Measurements from ENCODE around the gene MOB1A. TPM values are rescaled to one million over a fixed set of nuclear protein-coding genes. Genes with fewer than 3 reads are reported as not detected.

Gene MOB1A
- total RNA-seq, 4 donors from 2014 or later: 46.7 to 102 (median 77.6) TPM

DNA sequence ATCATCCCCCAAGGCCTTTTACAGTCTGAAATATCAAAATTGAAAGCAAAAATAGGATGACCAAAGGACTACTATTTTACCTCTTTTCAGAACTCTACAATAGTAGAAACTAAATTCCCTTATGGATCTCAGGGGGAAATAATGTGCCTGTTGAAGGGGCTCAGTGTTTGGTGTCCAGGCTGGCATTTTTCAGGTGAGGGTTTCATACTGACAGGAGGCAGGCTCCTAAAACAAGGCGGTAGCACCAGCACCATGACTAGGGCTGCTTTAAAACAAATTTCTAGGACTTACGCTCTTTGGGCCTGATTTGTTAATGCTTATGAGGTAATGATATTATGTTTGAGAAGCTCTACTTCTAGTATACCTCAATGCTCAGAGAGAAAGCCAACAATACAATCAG, 25.7 kb downstream of the MOB1A start:
- Histone ChIP-seq H3K27me3 (no peaks in the 10 kb centered on the region), H3K9me3 (no peaks in the 10 kb centered on the region), H3K36me3 (peaks cover 0 to 68% (median 0%) of the 10 kb centered on the region in 3 donors), H3K27ac (no peak overlapping the region), H3K4me3 (no peak overlapping the region), H3K4me1 (peaks cover 0 to 8% (median 0%) of the 10 kb centered on the region in 4 donors)
- TF ChIP-seq POLR2A (IDR thresholded peaks at IDR 0.05): no peak
- TF ChIP-seq, protein P1, sequence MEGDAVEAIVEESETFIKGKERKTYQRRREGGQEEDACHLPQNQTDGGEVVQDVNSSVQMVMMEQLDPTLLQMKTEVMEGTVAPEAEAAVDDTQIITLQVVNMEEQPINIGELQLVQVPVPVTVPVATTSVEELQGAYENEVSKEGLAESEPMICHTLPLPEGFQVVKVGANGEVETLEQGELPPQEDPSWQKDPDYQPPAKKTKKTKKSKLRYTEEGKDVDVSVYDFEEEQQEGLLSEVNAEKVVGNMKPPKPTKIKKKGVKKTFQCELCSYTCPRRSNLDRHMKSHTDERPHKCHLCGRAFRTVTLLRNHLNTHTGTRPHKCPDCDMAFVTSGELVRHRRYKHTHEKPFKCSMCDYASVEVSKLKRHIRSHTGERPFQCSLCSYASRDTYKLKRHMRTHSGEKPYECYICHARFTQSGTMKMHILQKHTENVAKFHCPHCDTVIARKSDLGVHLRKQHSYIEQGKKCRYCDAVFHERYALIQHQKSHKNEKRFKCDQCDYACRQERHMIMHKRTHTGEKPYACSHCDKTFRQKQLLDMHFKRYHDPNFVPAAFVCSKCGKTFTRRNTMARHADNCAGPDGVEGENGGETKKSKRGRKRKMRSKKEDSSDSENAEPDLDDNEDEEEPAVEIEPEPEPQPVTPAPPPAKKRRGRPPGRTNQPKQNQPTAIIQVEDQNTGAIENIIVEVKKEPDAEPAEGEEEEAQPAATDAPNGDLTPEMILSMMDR (IDR thresholded peaks at IDR 0.05): no peak
- no peak for DNase-seq

DNA sequence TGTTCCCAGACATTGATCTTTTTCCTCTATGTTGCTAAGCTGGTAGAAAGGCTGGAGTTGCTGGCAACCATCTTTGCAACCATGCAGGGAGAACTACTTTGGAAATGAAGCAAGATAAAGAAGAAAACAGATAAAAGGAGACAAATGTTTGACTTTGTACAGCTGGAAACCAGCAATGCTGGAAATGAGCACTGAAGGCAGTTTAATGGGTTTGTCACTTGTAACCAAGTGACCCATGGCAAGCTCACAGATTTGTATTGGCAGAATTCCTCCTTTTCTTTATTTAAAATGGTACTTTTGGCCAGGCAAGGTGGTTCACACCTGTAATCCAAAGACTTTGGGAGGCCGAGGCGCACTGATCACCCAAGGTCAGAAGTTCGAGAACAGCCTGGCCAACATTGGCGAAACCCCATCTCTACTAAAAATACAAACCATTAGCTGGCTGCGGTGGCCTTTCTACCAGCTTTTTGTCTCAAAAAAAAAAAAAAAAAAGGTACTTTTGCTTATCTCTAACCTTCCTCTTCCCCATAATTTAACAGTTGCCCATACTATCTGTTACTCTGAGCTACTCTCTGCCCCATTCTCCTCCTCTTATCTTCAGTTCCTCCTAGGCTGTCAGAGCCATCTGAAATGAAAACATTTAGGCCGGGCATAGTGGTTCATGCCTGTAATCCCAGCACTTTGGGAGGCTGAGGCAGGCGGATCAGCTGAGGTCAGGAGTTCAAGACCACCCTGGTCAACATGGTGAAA, 28.9 kb downstream of the MOB1A start:
- H3K4me3 ChIP-seq: no peak overlapping the region
- H3K27me3 ChIP-seq: no peaks in the 10 kb centered on the region
- peaks cover 0 to 36% (median 0%) of the 10 kb centered on the region in 3 donors for H3K36me3 ChIP-seq
- peaks cover 0 to 19% (median 7%) of the 10 kb centered on the region in 4 donors for H3K4me1 ChIP-seq
- H3K9me3 ChIP-seq: no peaks in the 10 kb centered on the region
- no peak overlapping the region for H3K27ac ChIP-seq
- no peak for TF ChIP-seq POLR2A (IDR thresholded peaks at IDR 0.05)
- TF ChIP-seq, protein P1 (IDR thresholded peaks at IDR 0.05): no peak
- no peak for DNase-seq

DNA sequence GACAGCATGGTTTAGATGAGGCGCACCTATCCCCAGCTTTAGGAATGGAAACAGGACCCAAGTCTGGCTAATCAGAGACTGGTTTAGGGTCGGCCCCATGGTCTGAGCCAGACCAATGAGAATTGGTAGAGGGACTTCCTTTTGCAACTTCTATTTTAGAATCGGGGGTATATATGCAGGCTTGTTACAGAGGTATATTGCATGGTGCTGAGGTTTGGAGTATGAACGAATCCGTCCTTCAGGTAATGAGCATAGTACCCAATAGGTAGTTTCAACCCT, 29.5 kb downstream of the MOB1A start:
- no peaks in the 10 kb centered on the region for H3K27me3 ChIP-seq
- H3K36me3 ChIP-seq: peaks cover 0 to 30% (median 0%) of the 10 kb centered on the region in 3 donors
- H3K4me1 ChIP-seq: peaks cover 0 to 19% (median 7%) of the 10 kb centered on the region in 4 donors
- no peaks in the 10 kb centered on the region for H3K9me3 ChIP-seq
- H3K4me3 ChIP-seq: no peak overlapping the region
- TF ChIP-seq, protein P1 (IDR thresholded peaks at IDR 0.05): no peak
- TF ChIP-seq POLR2A (IDR thresholded peaks at IDR 0.05): no peak
- no peak for DNase-seq
- H3K27ac ChIP-seq: no peak overlapping the region

DNA sequence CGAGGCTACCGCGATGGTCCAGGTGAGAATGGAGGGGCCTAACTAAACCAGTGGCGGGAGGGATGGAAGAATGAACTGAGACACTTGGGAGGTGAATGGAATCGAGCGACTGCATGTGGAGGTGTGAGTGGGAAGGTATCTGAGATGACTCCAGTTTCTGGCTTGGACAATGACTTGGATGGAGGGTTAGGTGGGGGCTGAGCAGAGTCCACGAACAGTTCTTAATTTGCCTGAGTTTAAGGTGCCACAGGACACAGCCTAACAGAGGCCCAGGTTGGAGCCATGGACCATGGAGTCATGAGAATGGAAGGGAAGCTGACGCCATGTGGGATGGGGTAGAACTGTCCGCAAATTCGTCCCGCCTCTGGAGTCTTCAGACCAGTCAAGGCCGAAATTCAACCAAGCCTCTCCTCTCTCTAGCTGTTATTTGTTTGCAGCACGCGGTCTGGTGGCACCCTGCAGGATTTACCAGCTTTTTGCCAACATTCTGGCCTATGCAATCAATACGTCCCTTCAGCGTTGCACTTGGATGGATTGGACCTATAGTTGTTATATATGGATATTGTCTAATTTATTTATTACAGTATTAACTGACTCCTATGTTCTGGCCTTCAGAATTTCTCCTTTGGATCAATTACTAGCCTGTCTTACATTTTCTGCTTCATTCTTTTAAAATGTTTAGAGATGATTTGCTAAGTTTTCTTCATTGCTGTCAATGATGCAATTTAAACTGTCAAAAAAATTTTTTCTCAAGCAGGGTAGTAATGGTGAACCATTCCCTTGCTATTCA, 30.0 kb downstream of the MOB1A start:
- no peak for TF ChIP-seq POLR2A (IDR thresholded peaks at IDR 0.05)
- TF ChIP-seq, protein P1 (IDR thresholded peaks at IDR 0.05): no peak
- H3K27ac ChIP-seq: peak overlapping the region; percentile 13 to 70 (median 40)

DNA sequence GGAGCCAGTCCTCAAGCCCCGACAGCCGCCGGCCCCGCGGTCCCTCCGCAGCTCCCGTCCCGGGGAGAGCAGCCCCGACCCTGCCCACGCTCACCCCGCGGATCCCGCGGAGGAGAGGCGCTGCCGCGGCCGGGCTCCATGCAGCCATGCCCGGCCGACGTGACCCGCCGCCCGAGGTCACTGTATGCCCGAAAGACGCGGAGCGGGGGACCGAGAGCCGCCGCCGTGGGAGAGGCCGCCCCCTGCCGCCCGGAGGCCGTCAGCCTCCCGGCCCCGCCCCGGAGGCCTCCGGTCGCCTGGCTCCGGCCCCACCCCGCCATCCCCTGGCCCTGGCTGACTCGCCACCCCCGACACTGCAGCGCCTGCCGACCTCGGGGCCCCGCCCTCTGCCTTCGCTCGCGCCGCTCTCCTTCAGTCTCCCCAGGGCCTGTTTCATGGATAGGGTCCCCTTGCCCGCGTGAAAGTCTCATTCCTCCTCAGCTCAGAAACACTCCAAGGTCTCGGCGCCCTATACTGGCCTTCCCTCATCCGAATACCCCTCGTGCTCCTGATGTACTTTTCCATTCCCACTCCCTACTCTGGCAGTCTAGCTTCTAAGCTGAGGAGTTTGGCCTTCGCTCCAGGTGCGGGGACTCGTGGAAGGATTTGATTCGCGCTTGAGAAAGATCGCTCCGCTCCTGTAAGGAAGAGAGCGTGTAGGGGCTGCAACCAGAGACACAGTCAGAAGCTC, 30.8 kb downstream of the MOB1A start, which contains the start of gene BOLA3:
Gene BOLA3 (minus strand): TSS at position 186 of the 730 bp plus-strand sequence. CDS start 38 bp downstream, at position 148.
- H3K27ac ChIP-seq: peak within 1 kb of the TSS; percentile 26 to 70 (median 48)
- TF ChIP-seq, protein P1 (IDR thresholded peaks at IDR 0.05): peak; percentile 41 to 86 (median 73)
- peak in 1 of 2 donors; percentile 24 for TF ChIP-seq POLR2A (IDR thresholded peaks at IDR 0.05)
- peak; percentile 81 to 93 (median 91) for DNase-seq
- peak within 1 kb of the TSS; percentile 62 to 90 (median 79) for H3K4me3 ChIP-seq
- peaks cover 0 to 19% (median 7%) of the 10 kb centered on the region in 4 donors for H3K4me1 ChIP-seq
- H3K27me3 ChIP-seq: no peaks in the 10 kb centered on the region
- peaks cover 0 to 20% (median 0%) of the 10 kb centered on the region in 3 donors for H3K36me3 ChIP-seq
- no peaks in the 10 kb centered on the region for H3K9me3 ChIP-seq

More for the DNA sequence above, 30.0 kb downstream of the MOB1A start:
- no peak for DNase-seq
- Histone ChIP-seq H3K4me3 (peak overlapping the region; percentile 62 to 90 (median 79)), H3K27me3 (no peaks in the 10 kb centered on the region), H3K4me1 (peaks cover 0 to 19% (median 7%) of the 10 kb centered on the region in 4 donors), H3K36me3 (peaks cover 0 to 25% (median 0%) of the 10 kb centered on the region in 3 donors), H3K9me3 (no peaks in the 10 kb centered on the region)

All from Peyer's patch (tissue), 4 donors.